NCI-H460 (cell line): ENCODE measurements around the gene RGS6. TPM values are rescaled to one million over a fixed set of nuclear protein-coding genes. Genes with fewer than 3 reads are reported as not detected.

Source experiments
- DNase-seq: peaks from one replicate; pipeline ENCODE4 v3.0.0-alpha.2; 2016; ENCODE audit warnings: low read depth; ENCODE audit errors: extremely low read depth
- total RNA-seq: library from RNA; depleted of rRNA; stranded (reverse); fragments of >200 nt; shearing (Covaris generic); gene quantifications from 2 replicates; pipeline ENCODE4 v1.2.3, GENCODE V29; 2014

The RGS6 gene
- total RNA-seq, 1 experiment from 2014 or later, result 0.02 TPM

DNA sequence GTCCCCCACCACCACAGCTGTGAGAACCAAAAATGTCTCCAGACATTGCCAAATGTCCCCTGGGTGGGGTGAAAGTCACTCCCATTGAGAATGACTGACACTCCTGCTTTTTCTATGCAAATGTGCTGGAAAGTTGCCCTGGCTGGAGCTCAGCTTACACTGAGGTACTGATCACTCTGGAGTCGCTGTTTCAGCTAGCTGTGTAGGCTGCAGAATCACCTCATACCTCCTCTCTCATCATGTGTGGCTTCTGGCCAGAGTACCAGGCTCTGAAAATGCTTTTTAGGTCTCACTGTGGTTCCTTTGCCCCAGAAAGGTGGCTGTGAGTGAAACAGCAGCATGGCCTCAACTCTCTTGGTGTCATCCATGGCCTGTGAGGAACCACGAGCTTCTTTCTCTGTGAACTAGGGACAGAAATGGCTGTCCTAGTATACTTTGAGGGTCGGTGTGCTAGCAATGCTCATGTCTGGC is 547.3 kb downstream of the RGS6 start:
- DNase-seq, result no peak

DNA sequence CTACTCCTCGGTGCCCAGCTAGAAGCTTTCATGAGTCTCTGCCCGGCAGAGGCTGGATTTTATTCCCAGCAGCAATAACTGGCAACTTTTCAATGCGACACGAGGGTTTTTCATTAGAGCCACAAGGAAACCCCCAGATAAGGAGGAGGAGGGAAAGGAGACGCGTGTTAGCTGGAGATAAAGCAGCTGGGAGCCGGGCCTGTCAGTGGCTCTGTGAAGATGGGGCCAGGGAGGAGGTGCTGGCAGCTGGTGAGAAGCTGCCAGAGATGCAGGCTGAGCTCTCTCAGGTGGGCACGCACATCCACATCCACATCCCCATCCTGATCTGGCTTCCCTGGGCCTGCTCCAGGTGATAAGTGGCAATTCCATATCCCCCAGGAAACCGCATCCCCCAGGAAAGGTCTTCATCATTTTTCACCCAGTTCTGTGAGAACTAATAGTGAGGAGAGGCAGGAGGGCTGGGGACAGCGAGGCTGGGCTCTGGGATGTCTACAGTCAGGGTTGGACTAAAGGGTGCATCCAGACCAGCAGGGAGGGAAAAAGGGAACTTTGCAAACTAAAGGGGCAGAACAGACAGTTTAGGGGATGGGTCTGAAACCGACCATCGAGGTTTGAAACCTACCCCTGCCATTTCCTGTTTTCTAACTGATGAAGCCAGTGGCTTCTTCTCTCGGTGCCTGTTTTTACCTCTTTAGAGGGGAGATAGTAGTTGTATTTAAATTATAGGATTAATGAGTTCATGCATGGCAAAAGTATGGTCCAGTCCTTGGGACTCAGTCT is 548.4 kb downstream of the RGS6 start:
- DNase-seq, result no peak

DNA sequence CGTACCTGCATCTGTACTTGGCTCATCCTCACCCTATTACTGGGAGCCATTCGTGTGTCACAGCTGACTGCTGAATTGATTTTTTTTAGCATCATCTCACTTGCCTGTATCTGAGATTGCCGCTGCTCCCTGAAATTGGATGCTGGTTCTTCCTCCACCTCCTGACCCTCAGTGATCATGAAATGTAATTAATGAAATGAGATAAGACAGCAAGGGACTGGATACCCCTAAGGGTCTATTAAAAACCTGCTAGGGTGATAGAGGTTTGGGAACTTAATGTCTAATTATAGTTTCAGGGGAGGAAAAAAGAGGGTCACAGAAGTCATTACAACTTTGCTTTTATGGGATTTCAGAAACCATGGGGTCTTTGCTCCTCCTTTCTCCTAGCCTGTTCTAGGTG is 551.1 kb downstream of the RGS6 start:
- DNase-seq, result no peak

DNA sequence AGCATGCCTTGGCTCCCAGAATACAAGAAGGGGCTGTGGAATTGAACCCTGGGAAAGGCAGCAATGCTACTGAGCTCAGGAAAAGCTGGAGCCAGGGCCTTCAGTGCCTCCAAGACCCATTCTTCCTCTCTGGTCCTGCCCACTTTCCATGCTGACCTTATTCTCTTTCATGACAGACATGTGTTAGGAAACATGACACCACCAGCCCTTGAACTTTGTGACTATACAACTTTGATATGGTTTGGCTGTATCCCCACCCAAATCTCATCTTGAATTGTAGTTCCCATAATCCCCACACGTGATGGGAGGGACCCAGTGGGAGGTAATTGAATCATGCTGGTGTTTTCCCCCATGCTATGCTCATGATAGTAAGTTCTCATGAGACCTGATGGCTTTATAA is 553.5 kb downstream of the RGS6 start:
- no peak for DNase-seq

DNA sequence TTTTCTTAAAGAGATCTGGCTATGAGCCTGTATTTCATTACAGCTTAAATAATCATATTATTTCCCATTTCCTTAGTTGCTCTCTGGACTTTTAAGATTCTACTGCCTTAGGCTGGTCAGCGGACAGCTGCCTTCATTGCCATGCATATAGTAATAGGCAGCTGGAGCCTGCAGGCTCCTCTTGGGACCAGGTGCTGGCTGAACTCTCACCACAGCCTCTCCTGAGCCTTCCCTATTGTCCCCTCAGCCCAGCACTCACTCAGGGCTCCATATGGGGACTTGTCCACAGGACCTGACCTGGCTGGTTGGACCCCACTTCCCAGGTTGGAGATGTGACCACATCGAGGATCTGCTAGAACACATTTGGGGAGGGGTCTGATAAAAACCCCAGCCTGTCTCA is 556.3 kb downstream of the RGS6 start:
- DNase-seq, result no peak

DNA sequence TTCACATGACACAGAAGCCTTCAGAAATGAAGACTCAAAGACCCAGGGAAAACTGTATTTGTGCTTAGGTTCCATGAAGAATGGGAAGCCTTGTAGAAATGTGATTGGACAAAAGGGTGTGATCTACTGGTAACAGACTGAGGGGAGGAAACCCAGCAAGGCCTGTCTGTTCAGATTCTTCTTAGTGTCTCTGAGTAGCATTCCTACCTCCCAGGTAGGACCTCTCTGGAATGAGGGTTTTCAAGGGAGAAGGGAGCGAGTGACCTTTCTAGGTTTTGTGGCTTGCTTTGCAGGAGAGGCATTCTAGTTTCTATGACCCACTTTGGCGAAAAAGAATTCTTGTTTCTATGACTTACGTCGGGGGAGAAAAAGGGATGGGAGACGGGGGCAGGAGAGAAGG is 560.0 kb downstream of the RGS6 start:
- no peak for DNase-seq

DNA sequence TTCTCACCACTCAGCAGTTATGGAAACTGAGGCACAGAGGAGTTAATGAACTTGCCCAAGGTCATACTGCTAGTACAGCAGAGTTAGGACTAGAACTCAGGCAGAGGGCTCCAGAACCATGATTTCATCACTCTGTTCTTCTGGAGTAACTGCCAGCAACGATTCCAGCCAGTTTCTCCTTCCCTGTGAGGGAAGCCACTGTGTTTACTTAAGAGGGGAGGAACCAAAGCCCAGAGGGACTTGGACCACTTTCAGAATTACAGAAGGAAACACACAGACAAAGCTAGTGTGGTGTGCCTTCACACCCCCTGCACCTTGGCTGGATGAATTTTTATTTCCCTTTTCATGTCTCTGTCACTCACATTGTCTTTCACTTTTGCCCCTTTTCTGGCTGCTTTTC is 563.4 kb downstream of the RGS6 start:
- DNase-seq, result no peak

DNA sequence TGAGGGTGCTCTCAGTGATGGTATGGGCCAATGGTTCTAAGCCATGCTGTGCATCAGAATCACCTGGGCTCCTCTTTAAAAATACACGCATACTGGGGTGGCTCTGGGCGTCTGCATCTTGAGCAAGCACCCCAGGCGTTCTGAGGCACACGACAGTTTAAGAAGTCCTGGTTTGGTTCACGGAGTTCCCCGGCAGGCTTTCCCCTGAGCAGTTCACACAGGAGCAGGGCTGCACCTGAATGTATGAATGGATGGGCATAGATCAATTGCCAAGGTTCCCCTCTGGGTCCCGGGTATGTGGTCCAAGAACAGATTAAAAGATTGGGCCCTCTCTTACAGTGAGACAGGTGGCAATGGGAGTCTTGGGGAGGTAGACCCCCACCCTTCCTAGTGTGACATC is 566.4 kb downstream of the RGS6 start:
- DNase-seq, result no peak

DNA sequence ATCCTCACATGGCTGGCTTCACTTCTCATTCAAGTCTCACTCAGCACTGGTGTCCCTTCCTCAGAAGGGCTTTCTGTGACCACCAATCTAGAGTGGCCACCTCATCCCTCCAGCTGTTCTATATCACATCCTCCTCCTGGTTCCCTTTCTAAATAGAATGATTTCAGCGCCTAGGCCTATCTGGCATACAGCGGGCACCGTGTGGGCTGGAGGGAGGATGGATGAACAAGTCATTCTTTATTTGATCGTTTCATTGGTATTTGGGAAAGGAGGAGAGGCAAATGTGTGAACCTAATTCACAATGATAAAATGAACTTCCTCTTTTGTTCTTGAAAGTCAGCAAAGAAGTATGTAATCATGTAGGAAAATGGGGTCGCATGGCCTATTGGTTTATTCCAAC is 567.5 kb downstream of the RGS6 start:
- no peak for DNase-seq

DNA sequence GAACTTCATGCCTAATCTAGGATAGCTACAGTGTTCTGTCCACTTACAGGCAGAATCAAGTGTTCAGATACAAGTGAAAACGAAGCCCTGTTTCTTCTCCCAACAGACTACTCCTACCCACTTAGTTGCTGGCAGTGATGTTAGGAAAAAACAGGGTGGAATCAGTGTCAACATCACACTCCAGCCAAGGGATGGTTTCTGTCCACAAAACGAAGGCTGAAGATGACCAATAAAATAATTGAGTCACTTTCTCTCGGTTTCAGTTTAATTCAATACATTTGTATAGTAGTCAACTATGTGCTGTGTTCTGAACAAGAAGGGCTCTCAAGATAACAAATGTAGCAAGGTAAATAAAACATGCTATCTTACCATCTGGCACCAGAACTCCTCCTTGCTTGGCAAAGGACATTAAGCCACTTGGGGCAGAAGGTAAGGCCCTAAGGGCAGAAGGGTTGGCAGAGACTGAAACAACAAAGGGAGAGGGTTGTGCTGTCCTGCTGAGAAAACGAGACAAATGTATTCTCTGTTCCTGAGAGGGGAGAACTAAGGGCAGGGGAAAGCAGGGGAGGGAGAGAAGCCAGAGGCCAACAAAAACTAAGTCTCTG is 568.1 kb downstream of the RGS6 start:
- DNase-seq, result no peak

DNA sequence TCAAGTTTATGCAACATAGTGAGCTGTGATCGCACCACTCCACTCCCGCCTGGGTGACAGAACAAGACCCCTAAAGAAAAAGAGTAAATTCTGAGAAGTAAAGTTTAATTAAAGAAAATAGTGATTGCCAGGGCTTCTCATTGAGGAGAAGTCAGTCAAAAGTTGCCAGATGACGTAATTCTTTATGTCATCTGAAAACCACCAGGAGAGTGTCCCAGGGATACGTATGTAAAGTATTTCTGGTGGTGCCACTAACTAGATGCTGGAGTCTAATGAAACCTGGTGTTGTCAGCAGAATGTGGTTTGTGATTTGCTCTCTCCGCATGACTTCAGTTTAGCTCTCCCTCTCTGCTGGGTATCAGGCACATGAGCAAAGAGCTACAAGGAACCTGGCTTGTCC is 569.2 kb downstream of the RGS6 start:
- no peak for DNase-seq

DNA sequence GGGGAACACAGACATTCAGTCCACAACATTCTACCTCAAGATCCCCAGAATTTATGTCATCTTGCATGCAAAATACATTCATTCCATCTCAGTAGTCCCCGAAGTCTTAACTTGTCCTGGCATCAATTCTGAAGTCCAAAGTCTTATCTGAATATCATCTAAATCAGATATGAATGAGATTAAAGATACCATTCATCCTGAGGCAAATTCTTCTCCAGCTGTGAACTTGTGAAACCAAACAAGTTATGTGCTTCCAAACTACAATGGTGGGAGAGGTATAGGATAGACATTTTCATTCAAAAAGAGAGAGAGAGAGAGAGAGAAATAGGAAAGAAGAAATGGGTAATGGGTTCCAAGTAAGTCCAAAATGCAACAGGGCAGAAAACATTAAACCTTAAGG is 571.0 kb downstream of the RGS6 start:
- DNase-seq, result no peak

DNA sequence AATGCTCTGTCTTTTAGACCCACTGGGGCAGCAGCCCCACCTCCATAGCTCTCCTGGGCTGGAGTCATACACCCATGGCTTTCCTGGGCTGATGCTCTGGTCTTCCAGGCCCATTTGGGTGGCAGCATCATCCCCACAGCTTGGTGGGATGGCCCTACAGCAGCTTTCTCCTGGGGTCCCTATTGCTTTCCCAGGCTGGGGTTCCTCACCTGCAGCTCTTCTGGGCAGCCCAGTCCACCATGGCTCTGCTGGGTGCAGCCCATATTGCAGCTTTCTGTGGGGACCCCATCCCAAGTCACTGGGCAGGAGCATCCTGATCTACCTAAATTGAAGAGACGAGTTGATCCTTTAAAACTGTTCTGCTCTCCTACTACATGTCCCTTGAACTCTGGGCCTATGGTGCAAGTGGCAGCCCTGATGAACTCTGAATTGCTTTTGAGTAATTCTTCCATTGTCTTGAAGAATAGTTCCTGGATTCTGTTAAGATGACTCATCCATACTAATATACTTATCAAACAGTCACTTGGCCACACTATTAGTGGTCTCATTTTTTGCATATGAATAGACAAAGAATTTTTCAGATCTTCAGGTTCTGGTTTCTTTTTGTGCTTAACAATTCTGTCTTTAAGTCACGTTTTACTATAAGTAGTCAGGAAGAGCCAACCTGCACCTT is 571.6 kb downstream of the RGS6 start:
- no peak for DNase-seq

DNA sequence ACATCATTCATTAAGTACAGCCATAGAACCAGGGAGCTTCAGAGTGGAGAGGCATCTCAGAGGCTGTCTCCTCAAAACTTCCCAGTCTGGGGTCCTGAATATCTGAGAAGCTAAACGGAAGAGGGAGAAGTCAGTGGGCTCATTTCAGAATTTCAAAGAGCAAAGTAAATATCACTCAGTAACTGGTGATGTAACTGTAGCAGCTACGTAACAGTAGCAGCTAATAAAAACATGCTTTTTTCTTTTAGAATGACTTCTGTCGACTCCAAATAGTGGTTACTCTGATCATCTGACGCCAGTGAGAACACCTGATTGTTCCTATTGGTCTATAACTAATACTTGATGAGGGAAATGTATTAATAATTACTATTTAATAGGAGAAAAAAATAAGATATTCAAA is 578.3 kb downstream of the RGS6 start:
- DNase-seq, result no peak

DNA sequence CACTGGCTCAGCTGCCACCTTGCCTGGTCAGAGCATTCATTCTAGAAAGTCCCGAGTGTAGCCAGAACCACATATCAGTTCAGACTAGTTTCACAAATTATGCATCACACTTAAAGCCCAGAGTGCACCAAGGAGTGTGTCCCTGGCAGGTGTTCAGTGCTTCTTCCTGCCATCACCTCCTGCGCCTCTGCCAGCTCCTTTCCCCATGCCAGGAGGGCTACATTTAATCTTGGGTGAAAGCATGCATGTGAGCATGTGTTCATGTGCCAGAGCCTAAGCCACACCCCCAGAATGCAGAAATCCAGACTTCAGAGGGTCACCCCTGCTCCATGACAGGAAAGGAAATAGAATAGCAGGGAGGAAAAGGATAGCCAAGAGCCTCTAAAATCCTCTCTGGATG is 580.1 kb downstream of the RGS6 start:
- DNase-seq, result no peak

DNA sequence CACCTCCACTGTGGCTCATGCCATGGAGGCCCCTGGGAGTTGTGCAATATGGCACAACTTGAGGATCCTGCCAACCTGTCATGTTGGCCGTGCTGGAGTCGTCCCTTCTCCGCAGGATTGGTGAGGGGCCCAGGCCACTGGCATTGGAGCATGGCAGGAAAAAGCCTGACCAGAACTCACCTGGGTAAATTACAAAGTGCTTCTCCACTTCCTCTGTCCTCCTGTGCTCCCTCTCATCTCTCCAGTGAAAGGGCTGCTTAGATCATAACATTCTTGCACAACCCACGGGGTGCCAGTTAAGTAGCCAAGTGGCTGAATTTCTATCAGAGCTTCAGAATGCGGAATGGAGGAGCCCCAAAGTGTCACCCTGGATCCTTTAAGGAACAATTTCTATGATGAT is 580.7 kb downstream of the RGS6 start:
- DNase-seq, result no peak

DNA sequence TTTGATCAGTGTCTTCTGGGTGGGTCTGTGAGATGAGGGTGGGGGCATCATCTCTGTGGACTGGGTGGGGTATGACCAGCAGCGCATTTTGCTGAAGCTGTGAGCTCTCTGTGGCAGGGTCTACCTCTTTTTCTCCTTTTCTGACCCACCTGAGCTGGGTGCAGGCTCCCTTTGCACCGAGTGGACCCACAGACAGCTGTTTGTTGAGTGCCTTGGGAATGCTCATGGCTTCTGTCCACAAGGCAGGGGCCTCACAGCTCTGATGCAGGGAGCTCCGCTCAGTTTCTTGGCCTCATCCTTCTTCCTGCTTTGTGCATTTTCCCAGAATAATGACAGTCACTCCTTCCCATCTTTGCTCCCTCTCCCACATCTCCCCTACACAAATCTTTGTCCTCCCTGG is 581.1 kb downstream of the RGS6 start:
- no peak for DNase-seq

DNA sequence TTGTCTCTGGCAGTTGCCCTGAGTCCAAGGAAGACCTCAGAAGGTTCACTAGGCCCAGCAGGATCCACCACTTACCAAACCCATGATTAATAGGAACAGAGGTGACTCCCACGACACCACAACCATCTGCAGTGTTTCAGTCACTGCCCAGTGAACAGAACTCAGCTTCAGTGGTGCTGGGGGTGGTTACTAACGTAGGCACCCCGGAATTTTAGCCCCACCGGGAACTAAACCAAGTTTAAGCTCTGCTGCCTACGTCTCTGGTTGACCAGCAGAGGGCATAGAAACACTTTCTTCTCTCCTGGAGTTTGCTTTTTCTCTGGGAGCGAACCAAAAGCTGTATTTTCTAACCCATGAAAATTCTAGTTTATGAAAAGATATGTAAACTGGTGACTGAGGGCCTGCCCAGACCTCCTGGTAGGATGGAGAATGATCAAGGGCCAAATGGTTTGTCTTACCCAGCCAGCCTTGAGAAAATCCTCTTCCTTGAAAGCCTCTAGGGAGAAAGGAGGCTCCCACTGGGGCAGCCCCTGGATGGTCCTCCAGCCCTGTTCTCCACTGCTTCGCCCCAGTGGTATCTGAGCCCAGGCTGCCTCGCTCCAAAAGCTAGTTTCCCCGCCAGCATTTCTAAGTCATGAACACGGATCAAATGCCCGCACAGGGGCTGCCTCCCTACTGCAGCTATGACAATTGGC is 581.9 kb downstream of the RGS6 start:
- DNase-seq, result peak; percentile 20

DNA sequence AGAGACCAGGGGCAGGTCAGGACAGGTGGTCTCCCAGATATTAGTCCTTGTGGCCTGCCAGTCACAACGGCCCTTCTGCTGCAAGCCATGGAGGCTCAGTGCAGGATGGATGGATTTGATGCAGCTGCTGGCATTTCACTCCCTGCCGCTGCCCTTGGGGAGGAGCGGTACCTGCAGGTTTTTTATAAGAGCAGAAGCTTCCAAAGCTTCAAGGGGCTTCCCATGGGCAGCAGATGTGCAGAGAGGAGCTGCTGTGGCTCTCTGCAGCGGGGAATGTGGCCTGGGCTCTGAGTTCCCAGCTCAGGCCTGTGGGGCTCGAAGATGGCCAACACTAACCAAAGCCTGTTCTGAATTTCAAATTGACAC is 582.4 kb downstream of the RGS6 start:
- no peak for DNase-seq

DNA sequence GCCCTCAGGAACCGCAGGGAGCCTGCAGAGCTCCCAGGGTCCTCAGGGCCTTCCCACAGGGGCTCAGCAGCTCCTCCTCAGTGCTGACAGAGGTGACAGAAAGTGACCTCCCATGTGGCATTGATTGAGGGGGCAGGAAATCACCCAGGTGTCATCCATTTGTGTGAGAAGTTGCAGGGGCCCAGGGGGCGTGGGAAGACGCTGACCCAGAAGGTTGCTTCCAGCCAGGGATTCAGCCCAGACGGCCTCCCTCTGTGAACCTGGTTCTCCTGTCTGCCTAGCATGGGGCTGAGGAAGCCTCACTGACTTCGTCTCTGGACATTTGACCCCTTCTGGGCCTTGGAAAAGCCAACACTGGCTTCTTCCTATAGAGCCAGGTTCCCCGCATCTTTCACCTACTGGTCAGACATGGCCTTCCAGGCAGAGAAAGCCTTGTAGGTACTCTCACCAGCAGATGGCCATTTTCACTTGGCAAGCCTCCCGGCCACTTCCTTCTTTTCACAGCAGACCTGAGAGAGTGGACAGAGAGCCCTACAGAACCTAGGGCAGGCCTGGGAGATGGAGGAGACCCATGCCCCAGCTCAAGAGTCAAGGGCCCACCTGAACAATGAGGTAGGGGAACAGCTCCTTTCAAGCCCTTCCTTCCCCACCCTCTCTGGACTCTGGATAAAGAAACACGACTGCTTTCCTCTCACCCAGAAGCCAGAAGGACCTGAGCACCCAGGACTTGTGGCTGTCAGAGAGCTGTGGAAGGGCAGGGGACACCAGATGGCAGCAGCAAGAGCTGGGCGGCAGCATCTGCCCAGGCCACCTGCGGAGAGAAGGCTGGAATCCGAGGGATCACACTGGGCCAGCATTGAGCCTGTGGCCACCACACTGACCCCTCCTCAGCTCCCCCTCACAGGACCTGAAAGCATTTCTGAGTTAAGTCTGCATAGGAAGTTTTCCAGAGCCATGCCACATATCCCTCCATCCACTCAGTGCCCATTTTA is 583.8 kb downstream of the RGS6 start:
- no peak for DNase-seq
